Activated CD4-positive, alpha-beta T cell treated with anti-CD3 and anti-CD28 coated beads, Interleukin-2, amount 50 U/mL, for 1 hour (primary cell): Measurements from ENCODE around the gene KRT2.

ENCODE experiments used
- DNase-seq: peaks from one replicate; pipeline ENCODE4 v3.0.0-alpha.2; 2020

Gene KRT2

DNA sequence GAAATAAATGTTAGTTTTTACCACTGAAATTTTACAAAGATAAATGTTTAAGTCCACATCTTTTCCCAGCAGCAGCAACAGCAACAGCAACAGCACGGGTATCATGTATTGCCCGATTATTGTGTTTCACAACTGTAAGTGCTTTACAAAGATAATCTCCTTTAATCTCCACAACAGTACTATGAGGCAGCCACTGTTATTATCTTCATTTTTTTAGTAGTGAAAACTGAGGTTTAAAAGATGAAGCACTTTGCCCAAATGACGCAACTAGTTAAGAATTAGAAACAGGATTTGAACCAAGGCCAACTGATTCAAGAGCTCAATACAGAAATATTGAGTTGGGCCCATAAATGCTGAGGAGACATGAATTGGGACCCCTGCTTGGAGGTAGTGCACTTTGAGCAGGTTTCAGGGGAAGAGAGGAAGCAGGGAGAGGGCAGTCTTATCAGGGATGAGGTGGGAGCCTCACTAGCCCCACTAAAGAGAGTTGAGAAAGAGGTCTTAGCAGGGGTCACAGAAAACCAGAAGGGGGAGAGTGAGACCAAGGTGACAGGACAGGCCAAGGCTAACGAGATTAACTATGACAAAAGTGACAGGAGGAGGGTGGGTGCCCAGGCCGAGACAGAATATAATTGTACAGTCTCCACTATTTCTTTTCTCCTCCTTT is 15.3 kb downstream of the KRT2 start:
- no peak for DNase-seq

DNA sequence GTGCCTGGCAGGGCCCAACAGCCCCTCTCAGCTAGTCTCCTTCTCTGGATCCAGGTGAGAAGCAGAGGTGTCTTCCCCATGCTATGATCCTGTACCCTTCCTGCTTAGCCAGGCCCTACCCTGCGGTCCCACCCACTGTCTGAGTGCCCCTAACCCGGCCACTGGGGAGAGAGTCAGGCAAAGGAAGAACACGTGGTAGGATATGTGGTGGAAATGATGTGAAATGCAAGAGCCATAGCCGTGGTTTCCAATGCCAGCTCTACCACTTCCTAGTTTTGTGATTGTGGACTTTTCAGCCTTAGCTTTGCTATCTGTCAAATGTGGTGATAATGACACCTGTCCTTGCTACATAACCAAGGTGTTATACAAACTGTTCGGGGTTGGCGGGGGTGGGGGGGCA is 15.8 kb downstream of the KRT2 start:
- DNase-seq = no peak

DNA sequence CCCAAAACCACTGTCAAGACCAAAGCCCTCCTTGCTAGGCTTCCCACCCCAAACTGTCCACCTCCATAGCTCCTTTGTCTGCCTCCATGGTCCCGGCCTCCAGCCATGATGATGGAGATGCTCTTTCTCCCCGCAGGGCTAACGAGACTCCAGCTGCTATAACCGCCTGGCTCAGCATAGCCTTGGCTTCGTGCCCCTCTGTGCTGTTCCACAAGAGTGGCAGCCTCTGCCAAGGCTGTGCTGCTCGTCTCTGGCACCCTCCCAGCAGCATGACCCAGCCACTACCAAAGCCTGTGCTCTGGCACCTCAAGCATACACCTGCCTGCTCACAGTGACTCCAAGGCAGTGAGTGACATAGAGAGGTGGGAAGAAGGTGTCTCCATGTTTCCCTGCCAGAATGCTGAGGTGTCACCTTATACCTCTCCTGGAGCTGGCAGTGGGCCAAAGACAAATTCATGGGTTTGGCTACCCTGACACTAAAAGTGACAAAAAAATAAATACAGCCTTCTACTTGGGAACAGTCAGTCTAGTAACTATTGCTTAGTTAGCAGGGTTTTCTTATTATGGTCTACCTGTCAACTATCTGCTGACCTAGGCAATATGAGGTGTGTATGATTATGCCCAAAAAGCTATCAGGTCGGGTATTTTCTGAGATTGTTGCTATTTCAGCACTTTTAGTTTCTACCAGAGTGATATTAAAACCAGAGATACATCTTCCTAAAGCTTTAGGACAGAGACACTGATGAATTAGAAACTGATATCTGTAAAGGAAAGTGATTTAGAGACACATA is 17.6 kb downstream of the KRT2 start:
- no peak for DNase-seq

DNA sequence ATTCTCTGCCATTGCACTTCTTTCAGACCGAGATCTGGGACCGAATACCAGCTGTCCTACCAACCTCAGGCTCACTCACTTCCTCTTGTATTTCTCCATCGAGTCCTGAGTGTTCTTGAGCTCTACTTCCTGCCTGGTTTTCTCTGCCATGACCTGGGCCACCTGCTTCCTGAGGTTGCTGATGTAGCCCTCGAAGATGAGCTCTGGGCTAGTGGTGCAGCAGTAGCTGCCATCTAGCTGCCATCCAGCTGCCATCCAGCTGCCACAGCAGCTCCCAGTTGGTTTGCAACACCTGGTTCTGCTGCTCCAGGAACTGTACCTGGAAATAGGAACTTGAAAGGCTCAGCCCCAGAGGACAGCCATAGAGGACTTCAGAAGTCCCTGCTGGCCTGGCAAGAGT is 18.6 kb downstream of the KRT2 start:
- DNase-seq = no peak

DNA sequence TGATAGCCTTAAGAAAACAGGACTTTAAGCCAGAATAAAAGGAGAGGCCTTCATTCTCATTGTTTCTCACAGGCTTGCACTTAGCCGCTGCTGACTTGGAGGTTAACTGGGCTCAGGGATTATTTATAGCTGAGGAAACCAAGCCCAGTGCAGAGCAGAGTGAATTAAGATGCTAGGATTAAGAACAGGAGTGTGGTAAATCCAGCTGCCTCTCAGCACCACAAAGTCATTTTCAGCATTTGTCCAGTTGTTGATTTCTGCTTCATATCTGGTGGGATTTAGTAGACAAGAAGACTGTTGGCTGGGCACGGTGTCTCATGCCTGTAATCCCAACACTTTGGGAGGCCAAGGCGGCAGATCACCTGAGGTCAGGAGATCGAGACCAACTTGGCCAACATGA is 19.4 kb downstream of the KRT2 start:
- DNase-seq = no peak

DNA sequence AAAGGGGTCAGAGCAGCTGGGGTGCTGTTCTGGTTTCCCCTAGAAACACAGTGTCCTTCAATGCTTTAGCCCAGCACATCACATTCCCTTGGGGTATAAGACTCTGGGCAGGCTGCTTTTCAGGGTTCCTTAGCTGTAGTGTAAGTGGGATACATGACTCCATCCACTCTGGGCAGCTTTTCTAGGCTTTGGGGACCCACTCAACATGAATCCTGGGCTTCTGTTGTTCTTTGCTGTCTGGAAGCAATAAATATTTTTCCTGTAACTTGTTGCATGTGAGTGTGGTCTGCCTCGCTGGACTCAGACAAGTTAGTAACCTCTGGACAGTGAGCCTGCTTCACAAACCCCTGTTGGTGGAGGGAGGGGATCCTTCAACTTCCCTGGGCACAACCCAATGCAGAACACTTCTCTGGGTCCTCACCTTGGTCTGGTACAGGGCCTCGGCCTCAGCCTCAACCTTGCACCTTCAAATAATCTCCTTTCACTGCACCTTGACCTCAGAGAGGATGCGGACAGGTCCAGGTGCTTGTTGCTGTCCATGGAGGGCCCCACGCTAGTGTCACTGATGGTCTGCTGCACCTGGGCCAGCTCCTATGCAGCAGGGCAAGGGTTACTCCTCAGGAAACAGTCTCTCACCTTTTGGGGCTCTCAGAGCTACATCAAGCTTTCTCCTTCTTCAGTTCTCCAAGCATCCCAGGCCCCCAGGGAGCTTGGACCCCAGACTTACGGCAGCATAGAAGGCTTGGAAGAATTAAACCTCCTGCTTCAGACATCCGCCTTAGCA is 20.1 kb downstream of the KRT2 start:
- DNase-seq = no peak

DNA sequence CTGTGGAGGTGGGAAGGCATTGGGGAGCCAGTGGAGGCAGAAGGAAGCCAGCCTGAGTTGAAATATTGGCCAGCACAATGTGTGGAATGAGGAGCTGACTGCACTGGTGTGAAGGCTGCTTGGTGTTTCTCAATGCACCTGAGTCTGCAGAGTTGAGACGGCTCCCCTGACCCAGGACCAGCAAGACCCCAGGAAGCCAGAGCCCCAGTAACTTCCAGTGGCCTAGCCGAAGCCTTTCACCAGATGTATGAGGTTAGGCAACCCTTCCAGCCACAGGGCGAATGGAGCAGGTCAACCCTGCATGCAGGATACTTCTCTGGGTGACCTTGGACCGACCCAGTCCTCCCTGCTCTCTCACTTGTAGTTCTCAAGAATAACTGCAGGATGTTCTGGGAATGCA is 20.7 kb downstream of the KRT2 start:
- no peak for DNase-seq

DNA sequence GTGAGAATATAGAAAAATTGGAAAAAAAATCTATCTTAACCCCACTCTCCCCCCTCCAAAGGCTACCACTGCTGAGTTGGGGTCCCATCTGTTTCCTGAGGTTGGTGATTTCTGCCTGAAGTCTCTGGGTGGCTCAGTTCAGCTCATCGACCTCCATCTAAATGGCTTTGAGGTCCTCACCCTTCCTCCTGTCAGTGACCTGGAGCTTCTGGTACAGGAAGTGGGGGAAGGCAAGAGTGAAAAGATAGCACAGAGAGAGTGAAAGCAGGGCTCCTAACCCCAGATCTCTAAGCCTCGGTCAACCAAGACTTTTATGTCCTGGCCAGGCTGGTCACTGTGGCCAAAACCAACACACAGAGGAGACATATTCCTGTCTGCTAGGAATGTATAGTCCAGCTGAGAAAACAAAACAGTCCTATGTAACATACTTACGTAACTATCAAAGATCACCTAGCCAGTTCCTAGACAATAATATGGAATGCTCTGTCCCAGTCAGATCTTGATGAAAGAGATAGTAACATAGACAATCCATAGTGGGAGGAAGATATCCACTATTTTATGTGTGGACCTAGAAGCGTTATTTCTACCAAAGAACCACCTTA is 21.3 kb downstream of the KRT2 start:
- DNase-seq = no peak

DNA sequence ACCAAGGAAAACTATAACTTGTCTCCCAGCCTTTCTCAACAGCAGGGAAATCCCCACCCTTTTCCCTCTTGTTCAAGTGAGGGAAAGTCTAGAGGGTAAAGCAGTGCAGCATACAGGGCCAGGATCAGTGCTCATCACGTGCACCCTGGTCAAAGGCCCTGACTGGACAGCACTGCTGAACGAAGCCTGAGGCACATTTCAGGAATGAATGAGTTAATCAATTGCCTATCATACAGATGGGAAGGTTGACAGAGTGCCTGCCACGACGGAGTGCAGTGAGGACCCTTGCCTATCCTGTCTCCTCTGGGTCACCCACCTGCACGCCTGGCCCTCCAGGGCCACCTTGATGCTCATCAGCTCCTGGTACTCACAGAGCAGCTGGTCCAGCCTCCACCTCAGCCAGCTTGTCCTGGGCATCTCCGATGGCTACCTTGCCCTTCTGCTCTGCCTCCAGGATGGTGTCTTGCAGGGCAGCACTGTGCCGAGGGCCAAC is 22.0 kb downstream of the KRT2 start:
- no peak for DNase-seq

DNA sequence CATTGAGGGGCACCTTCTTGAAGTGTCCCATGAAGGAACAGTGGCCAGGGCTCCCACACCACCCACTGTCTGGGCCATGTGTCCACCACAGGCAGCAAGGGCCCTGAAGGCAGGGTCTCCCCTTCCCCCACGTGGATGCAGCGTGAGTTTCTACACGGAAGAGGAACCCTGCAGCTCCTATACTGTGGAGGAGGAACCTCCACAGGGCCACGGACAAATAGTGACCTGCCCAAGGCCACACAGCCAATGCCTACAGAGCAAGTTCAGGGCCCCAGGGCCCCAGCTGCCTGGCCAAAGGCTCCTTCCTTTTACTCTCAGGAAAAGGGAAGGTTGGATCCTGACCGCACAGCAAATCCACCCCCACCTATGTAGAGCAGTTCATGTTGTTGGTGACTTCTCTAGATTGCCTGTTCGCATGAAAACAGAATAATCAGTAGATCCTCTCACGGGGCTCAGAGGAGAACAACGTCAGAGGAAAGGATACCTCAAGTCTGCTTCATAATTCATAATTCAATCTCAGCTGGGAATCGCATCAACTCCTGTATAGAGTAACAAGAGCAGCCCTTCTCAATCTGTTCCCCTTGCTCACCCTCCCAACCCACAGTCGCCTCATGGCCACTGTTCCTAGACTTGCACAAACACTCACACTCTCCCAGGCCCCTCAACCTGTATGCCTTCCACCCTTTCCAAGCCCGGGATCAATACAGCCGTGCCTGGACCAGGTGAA is 22.6 kb downstream of the KRT2 start:
- DNase-seq = no peak

DNA sequence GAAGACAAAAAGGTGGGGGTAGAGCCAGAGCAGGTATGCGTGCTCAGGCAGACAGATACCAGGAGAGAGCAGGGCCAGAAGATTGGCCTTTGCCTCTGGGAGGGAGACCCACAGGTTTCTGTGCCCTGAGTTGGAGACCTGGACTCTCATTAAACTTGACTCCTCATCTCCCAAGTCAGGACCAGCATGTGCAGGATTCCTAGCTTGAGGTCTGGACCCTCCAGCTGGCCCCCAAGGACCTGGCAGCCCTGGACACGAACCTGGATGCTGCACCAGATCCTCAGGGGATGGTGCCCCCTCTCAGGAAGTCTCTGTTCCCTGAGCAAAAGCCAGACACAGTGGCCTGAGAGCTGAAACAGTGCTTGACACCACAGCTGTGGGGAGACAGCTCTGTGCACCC is 23.2 kb downstream of the KRT2 start:
- no peak for DNase-seq

DNA sequence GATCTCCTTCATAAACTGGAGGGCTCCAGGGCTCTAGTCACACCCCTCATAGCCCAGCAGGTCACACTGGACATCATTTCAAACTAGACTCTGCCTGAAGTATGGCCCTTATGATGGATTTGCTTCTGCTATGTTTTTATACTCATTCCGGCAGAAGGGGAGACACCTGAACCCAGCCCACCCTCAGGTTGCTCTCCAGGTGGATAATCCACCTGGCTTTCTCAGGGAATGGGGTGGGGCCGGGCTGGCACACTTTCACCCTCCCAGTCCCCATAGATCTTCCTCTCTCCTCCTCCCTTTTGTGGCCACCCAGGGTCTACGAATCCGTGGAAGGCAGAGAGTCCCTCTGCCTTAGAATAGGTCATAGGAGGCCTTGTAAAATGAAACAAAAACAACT is 23.9 kb downstream of the KRT2 start:
- no peak for DNase-seq

DNA sequence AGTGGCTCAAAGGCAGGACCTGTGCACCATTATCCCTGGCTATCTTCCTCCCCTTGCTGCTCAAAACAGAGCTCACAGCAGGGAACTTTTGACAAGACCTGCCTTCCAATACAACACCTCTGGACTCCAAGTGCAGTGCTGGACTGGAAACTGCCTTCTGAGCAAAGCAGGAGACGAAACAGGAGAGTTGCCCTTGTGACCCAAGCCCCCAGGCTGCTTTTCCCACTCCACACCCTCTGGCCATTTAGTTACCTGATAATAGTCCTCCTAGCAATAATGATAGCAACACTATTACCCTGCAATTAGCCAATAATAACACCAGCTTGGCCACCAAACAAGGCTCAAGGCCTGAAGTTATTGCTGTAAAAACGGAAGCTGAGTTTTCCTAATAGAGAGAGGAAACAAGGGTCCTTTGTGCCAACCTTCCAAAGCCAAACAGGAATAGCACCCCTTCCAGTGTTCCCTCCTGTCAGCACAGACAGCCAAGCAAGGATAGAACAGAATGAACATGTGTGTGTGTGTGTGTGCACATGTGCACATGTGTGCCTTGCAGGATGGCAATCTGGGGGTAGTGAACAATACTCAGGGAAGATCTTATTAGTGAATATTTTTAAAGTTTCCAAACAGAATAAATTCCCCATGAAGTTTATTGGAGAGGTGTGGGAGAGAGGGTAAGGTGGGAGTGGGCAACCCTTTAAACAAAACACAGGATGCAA is 24.5 kb downstream of the KRT2 start:
- no peak for DNase-seq

DNA sequence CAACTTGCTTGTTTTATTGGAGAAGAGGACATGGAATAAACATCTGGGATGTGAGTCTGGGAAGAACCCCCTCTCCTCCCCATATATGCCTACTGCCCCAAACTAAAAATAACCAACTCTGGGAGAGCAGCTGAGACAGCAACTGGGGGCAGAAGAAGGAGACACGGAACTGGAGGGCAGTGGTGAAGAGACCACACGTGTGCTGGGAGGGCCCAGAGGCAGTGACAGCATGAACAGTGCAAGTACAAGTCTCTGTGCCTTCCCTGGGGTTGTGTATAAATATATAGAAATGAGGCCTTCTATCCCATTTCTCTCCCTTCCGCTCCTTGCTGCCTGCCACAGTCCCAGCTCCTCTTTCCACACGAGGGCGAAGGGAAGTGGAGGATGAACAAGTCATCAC is 29.7 kb downstream of the KRT2 start:
- DNase-seq = no peak

DNA sequence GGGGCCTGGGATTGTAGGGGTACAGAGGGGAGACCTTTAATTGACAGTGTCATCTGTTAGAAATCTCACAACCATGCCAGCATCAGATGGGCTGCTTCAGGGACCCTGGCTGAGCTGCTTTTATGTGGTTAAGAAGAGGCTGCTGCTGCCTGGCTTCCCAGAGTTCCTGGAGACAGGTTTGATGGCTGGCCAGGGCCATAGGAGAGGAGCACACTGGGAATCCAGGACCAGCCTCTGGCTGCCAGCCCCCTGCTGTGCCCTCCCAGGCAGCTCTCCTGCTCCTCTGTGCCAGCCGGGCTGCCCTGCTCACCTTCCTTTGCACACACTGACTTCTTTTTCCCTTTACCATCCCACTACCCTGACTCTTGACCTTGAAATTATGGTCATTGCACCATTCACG is 33.1 kb downstream of the KRT2 start:
- no peak for DNase-seq

DNA sequence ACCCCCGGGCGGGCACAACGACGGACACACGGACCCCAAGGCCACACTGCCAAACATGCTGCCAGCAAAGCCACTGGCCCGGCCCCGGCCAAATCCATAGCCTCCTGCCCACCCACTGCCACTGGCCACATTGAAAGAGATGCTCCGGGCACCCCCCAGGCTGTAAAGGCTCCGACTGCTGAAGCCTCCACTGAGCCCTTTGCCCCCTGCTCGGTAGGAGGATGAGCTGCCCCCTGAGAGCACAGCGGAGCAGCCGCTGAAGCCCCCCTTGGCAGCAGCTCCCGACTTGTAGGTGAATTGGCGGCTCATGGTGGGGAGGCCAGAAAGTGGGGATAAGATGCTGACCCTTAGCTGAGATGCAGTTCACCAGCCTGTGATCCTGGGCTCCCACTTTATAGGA is 33.8 kb downstream of the KRT2 start, which contains the start of gene KRT73:
Gene KRT73, minus strand, starts transcription at position 344 of the 400 bp plus-strand sequence. Its CDS starts 35 bp downstream, at position 309.
- no peak for DNase-seq

DNA sequence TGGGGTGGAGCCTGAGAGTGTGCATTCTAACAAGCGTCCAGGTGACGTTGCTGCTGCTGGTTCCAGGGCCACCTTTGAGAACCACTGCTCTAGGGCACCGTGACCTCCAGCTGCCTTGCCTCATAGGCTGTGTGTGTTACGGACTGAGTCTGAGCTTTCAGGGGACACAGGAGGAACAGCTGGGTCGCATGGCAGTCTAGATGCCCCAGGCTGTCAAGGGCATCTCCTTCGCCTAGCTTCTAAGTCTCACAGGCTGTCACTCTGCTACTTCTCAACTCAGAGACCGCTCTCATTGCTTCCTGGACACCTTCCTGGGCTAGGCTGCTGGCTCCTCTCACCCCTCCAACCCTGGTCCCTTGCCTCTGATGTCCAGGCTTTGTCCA is 34.6 kb downstream of the KRT2 start:
- DNase-seq = no peak

DNA sequence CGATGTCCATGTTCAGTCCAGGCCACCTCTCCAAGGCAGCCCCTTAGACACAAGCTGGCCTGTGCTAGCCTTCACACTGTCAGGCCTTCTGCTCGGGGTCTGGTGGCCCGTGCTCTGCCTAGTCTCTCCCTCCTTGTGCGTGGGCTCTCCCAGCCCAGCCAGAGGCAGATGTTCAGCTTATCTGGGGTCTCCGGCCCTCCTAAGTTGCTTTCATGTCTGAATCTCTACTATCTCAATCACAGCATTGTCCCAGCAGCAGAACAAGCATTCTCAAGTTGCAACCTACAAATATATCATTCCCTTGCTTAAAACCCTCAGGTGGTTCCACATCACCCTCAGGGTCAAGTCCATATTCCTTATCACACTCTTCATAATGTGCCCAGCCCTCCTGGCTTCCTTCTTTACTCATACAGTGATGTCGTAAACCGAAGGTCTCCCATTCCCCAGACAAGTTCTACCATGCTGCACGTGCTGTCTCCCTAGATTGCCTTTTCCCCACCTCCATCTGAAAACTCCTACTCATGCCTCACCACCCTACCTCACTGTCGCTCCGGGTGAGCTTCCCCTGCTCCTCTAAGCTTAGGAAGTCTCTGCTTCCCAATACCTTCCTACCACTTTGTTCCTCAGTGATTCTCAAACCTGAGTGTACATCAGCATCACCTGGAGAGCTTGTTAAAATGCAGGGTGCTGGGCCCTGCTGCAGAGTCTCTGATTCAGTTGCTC is 35.2 kb downstream of the KRT2 start:
- DNase-seq = no peak

DNA sequence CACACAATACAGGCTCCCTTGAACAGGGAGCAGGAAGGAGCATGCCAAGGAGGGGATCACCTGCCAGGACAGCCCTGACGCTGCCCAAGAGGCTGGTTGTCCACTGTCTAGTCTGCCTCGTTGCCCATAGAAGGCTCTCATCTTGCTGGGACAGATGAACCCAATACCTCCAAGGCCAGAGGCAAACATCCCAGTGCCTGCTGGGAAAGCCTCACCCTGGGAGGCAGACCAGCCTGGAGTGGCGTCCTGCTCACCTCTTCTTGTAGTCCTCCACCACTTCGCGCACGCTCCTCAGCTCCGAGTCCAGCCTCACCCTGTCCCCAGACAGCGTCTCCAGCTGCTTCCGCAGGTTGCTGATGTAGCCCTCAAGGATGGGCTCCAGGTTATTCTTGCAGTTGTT is 36.1 kb downstream of the KRT2 start:
- DNase-seq = no peak

DNA sequence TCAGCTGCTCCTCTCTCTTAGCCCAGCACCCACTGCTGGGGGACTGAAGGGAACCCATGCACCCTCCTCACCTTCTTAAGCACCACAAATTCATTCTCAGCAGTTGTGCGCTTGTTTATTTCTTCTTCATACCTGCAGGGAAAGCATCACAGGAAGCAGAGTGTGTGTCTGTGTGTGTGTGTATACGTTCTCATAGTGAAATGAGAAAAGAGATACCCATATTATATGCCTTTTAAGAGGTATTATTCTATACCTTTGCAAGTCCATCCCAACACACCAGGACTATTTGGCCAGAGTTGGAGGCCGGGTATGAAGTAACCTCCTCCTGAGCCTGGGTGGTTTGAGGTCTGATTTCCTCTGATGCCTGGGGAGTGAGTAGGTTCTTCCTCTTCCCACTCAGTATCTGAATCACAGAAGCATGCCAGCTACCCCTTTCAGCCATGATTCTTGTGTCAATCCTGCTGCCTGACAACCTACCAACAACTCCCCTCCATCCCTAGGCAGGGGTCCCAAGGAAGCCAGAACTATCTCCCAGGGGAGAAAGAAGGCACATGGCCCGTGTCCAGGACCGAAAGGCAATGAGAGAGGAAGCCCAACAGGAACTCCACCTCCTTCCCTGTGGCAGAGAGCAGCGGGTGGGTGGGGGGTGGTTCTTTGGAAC is 36.7 kb downstream of the KRT2 start:
- no peak for DNase-seq
